PC-9 (cell line): ENCODE measurements around the gene SLC39A9.

Experiments
- EZH2 ChIP-seq: fragments of 200-600 bp; sonication (generic); IDR thresholded peaks from 2 replicates; pipeline ENCODE4 v1.8.0; 2017; ENCODE audit warnings: antibody characterized with exemption, low read depth
- TF ChIP-seq, protein P1 (sequence below): fragments of 200-600 bp; sonication (generic); conservative IDR thresholded peaks from 2 replicates; pipeline ENCODE4 v1.6.1; 2017; ENCODE audit warnings: mixed run types, antibody characterized with exemption, mild to moderate bottlenecking, moderate library complexity

DNA sequence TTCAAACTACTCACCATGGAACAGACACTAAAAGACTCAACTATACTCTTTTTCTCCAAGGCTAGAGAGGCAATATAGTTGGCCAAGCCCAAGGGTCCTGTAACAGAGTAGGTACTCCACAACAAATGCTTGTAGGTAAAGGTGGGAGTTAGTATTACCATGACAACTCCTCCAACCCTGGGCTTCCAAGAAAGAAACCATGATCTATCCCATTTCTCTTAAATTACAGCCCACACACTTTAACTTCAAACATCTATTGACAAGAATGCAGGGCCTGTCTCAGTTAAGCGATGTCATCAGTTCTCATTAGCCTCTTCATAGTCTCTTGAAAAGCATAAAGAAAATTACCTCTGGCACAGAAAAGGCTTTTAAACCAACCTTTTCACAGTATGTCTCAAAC is 25.4 kb upstream of the SLC39A9 start:
- no peak for TF ChIP-seq EZH2
- TF ChIP-seq, protein P1, sequence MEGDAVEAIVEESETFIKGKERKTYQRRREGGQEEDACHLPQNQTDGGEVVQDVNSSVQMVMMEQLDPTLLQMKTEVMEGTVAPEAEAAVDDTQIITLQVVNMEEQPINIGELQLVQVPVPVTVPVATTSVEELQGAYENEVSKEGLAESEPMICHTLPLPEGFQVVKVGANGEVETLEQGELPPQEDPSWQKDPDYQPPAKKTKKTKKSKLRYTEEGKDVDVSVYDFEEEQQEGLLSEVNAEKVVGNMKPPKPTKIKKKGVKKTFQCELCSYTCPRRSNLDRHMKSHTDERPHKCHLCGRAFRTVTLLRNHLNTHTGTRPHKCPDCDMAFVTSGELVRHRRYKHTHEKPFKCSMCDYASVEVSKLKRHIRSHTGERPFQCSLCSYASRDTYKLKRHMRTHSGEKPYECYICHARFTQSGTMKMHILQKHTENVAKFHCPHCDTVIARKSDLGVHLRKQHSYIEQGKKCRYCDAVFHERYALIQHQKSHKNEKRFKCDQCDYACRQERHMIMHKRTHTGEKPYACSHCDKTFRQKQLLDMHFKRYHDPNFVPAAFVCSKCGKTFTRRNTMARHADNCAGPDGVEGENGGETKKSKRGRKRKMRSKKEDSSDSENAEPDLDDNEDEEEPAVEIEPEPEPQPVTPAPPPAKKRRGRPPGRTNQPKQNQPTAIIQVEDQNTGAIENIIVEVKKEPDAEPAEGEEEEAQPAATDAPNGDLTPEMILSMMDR: no peak
